Measurements from ENCODE around the gene NT5C1A.

Gene NT5C1A

GRCh38 chr1:39637361-39637760, 34.5 kb downstream of the NT5C1A start:
- no peak for DNase-seq (ENCODE audit: low spot score)

GRCh38 chr1:39635871-39636210, 36.1 kb downstream of the NT5C1A start:
- DNase-seq (ENCODE audit: low spot score): no peak

GRCh38 chr1:39635205-39635870, 36.6 kb downstream of the NT5C1A start:
- DNase-seq (ENCODE audit: low spot score): no peak

- DNase-seq (ENCODE audit: low spot score): no peak
These were observed 38.5 kb downstream of the NT5C1A start for GRCh38 chr1:39633422-39633821.

GRCh38 chr1:39632682-39633417, 39.1 kb downstream of the NT5C1A start:
- no peak for DNase-seq (ENCODE audit: low spot score)

GRCh38 chr1:39632323-39632681, 39.6 kb downstream of the NT5C1A start:
- DNase-seq (ENCODE audit: low spot score): no peak

- no peak for DNase-seq (ENCODE audit: low spot score)
These were observed 40.3 kb downstream of the NT5C1A start for GRCh38 chr1:39631361-39632322.

- no peak for DNase-seq (ENCODE audit: low spot score)
These were observed 43.0 kb downstream of the NT5C1A start for GRCh38 chr1:39628807-39629350.

GRCh38 chr1:39626646-39627045, 45.3 kb downstream of the NT5C1A start:
- DNase-seq (ENCODE audit: low spot score): no peak

GRCh38 chr1:39625462-39626273, 46.2 kb downstream of the NT5C1A start:
- DNase-seq (ENCODE audit: low spot score): peak; percentile 81

- no peak for DNase-seq (ENCODE audit: low spot score)
These were observed 46.9 kb downstream of the NT5C1A start for GRCh38 chr1:39625009-39625408.

- DNase-seq (ENCODE audit: low spot score): peak; percentile 63
These were observed 48.9 kb downstream of the NT5C1A start for GRCh38 chr1:39623053-39623452.

- DNase-seq (ENCODE audit: low spot score): no peak
These were observed 49.5 kb downstream of the NT5C1A start for GRCh38 chr1:39622427-39622826.

GRCh38 chr1:39620659-39621165, 51.2 kb downstream of the NT5C1A start:
- DNase-seq (ENCODE audit: low spot score): no peak

- no peak for DNase-seq (ENCODE audit: low spot score)
These were observed 54.3 kb downstream of the NT5C1A start for GRCh38 chr1:39617488-39618049.

GRCh38 chr1:39615086-39615673, 56.7 kb downstream of the NT5C1A start:
- no peak for DNase-seq (ENCODE audit: low spot score)

- DNase-seq (ENCODE audit: low spot score): no peak
These were observed 57.4 kb downstream of the NT5C1A start for GRCh38 chr1:39614488-39614887.

- no peak for DNase-seq (ENCODE audit: low spot score)
These were observed 58.7 kb downstream of the NT5C1A start for GRCh38 chr1:39613250-39613649.

GRCh38 chr1:39609618-39610331, 62.1 kb downstream of the NT5C1A start:
- no peak for DNase-seq (ENCODE audit: low spot score)

All from Ammon's horn (tissue), 1 donor.